Ovary (tissue), 9 donors: ENCODE results near the gene NFKBIA. TPM values are rescaled to one million over a fixed set of nuclear protein-coding genes. Genes with fewer than 3 reads are reported as not detected.

Experiments used
- DNase-seq, 5 donors: peaks; one replicate each; pipeline ENCODE4 v3.0.0-alpha.2; 2019 to 2020
- H3K27ac ChIP-seq, 2 donors: fragments of 200-600 bp; one replicate each; pipeline versions ENCODE4 v1.5.1 to v1.8.0; 2019 to 2022
- H3K27me3 ChIP-seq: fragments of 200-600 bp; one replicate; pipeline ENCODE4 v1.8.0; 2022
- H3K36me3 ChIP-seq: fragments of 200-600 bp; sonication (generic); one replicate; pipeline ENCODE4 v1.5.1; 2019
- H3K4me1 ChIP-seq: one replicate; pipeline ENCODE4 v1.8.1; 2013; ENCODE audit warnings: mild to moderate bottlenecking, moderate library complexity; ENCODE audit not compliant: insufficient read depth
- H3K4me3 ChIP-seq: fragments of 200-600 bp; sonication (generic); one replicate; pipeline ENCODE4 v1.5.1; 2017
- H3K9me3 ChIP-seq, 2 donors: fragments of 200-600 bp in 1 of 2; sonication (generic) in 1 of 2; one replicate each; pipeline versions ENCODE4 v1.5.1 to v1.8.1; 2013 to 2019; ENCODE audit warnings: mild to moderate bottlenecking in 1 of 2, moderate library complexity in 1 of 2
- CTCF ChIP-seq, 3 donors: fragments of 450-650 bp in 2 of 3; fragments of 200-600 bp in 1 of 3; IDR thresholded peaks; one replicate each; pipeline versions ENCODE4 v1.5.1 to v1.8.0; 2016 to 2022; ENCODE audit warnings: antibody characterized with exemption in 3 of 3, mild to moderate bottlenecking in 1 of 3
- EP300 ChIP-seq: sonication (generic); formaldehyde crosslinking; IDR thresholded peaks from one replicate; pipeline ENCODE4 v1.6.1; 2017; ENCODE audit warnings: antibody characterized with exemption
- POLR2A ChIP-seq: fragments of 450-650 bp; IDR thresholded peaks from one replicate; pipeline ENCODE4 v1.6.1; 2017; ENCODE audit warnings: antibody characterized with exemption, mild to moderate bottlenecking, moderate library complexity
- WGBS, 3 donors: extraction: QIAGEN DNeasy Blood & Tissue Kit in 1 of 3; methylation state at CpG; one replicate each; pipeline versions ENCODE4 v1.1.5 to v1.1.7; 2013 to 2017; 5-methylcytosine and 5-hydroxymethylcytosine counted together
- intact Hi-C, 4 donors: fragments of 100-400 bp; cut with DNase I; formaldehyde crosslinking; loops; one replicate each; pipeline versions ENCODE4 v1.11.0 to v1.15.1; 2022 to 2023
- polyA plus RNA-seq, 2 donors: library from polyadenylated mRNA; stranded (reverse); fragments of 200-250 nt in 1 of 2; fragments of 350-450 nt in 1 of 2; fragmentation: Illumina TruSeq in 1 of 2; extraction: RNeasy Lipid Tissue Mini Kit (QIAGEN cat#74804) in 1 of 2; gene quantifications; one replicate each; pipeline ENCODE4 v1.2.3, GENCODE V29; 2013 to 2014
- total RNA-seq, 7 donors: library from RNA; depleted of rRNA in 2 of 7; stranded (reverse); fragments of >200 nt in 2 of 7; fragmentation: NEBNext Ultra II Directional in 3 of 7; extraction: Animal tissue kit (Norgen Biotek cat#: 25700) in 3 of 7; gene quantifications; one replicate each; pipeline versions ENCODE4 v1.1.0 to v1.2.4, GENCODE V29; 2016 to 2023
- donor health status: DM: no; HTN: no; CAD: no; lungs with moderate emphysema.
- donor health status: DM: no; HTN: no; CAD: no.
- donor health status: Bipolar disorder and iron deficiency.
- donor health status: DM: yes; HTN: yes; CAD: no.
- donor health status: DM: no; HTN: no; CAD: no.
- donor health status: DM: yes; HTN: yes; CAD: no.

NFKBIA gene
- total and polyA plus RNA-seq, 9 donors: 109 to 1,807 (median 222) TPM

- intact Hi-C loops: no loop called here
- H3K9me3 ChIP-seq: no peaks in the 10 kb centered on the region
- no peak overlapping the region for H3K4me3 ChIP-seq
- no peak for DNase-seq
- no peak overlapping the region for H3K27ac ChIP-seq
- no peaks in the 10 kb centered on the region for H3K36me3 ChIP-seq
- WGBS, 3 donors: 92 to 95% (median 93%) methylated on average over 13 of the region's 13 CpGs
- TF ChIP-seq EP300: no peak
- no peak for TF ChIP-seq CTCF (IDR thresholded peaks at IDR 0.05)
- no peak for TF ChIP-seq POLR2A
- H3K27me3 ChIP-seq: no peaks in the 10 kb centered on the region
- H3K4me1 ChIP-seq: peaks cover 5% of the 10 kb centered on the region
These were observed 9.3 kb downstream of the NFKBIA start for GRCh38 chr14:35395283-35395682.

GRCh38 chr14:35394326-35395013, 10.1 kb downstream of the NFKBIA start:
- Histone ChIP-seq H3K27ac (no peak overlapping the region), H3K9me3 (no peaks in the 10 kb centered on the region), H3K4me1 (peaks cover 2% of the 10 kb centered on the region), H3K4me3 (no peak overlapping the region), H3K36me3 (no peaks in the 10 kb centered on the region), H3K27me3 (no peaks in the 10 kb centered on the region)
- intact Hi-C loops: no loop called here
- no peak for DNase-seq
- 81 to 87% (median 86%) methylated on average over 11 of the region's 11 CpGs for WGBS, 3 donors
- TF ChIP-seq CTCF (IDR thresholded peaks at IDR 0.05) (no peak), EP300 (no peak), POLR2A (no peak)

- Histone ChIP-seq H3K4me1 (peaks cover 2% of the 10 kb centered on the region), H3K27ac (no peak overlapping the region)
- WGBS, 3 donors: 85 to 93% (median 93%) methylated on average over 2 of the region's 2 CpGs
These were observed 10.7 kb downstream of the NFKBIA start for GRCh38 chr14:35393826-35394225.

GRCh38 chr14:35392103-35392502, 12.4 kb downstream of the NFKBIA start:
- intact Hi-C loops: no loop called here
- H3K4me3 ChIP-seq: no peak overlapping the region

More at GRCh38 chr14:35393826-35394225, 10.7 kb downstream of the NFKBIA start:
- intact Hi-C loops: no loop called here
- no peak for TF ChIP-seq EP300
- no peak for TF ChIP-seq CTCF (IDR thresholded peaks at IDR 0.05)
- TF ChIP-seq POLR2A: no peak
- H3K27me3 ChIP-seq: no peaks in the 10 kb centered on the region
- H3K9me3 ChIP-seq: no peaks in the 10 kb centered on the region
- no peak overlapping the region for H3K4me3 ChIP-seq
- no peaks in the 10 kb centered on the region for H3K36me3 ChIP-seq
- DNase-seq: no peak

More at GRCh38 chr14:35392103-35392502, 12.4 kb downstream of the NFKBIA start:
- Histone ChIP-seq H3K27ac (no peak overlapping the region), H3K4me1 (no peaks in the 10 kb centered on the region), H3K9me3 (no peaks in the 10 kb centered on the region), H3K36me3 (no peaks in the 10 kb centered on the region), H3K27me3 (no peaks in the 10 kb centered on the region)
- no peak for TF ChIP-seq EP300
- TF ChIP-seq POLR2A: no peak
- TF ChIP-seq CTCF (IDR thresholded peaks at IDR 0.05): no peak
- no peak for DNase-seq
- 83 to 100% (median 95%) methylated on average over 1 of the region's 1 CpG for WGBS, 3 donors
